RCC 7860 (cell line): ENCODE results near the gene RHOV.
A peak's percentile ranks its signal among the peaks of the same experiment; 100 is the strongest.

Experiments
- DNase-seq: peaks from one replicate; pipeline ENCODE4 v3.0.0-alpha.2; 2015; ENCODE audit warnings: low spot score
- FAIRE-seq: peaks from 2 replicates; lab custom pipeline; 2012; peaks lifted over from hg19 to GRCh38; lab: Jason Lieb, UNC

Gene RHOV

DNA sequence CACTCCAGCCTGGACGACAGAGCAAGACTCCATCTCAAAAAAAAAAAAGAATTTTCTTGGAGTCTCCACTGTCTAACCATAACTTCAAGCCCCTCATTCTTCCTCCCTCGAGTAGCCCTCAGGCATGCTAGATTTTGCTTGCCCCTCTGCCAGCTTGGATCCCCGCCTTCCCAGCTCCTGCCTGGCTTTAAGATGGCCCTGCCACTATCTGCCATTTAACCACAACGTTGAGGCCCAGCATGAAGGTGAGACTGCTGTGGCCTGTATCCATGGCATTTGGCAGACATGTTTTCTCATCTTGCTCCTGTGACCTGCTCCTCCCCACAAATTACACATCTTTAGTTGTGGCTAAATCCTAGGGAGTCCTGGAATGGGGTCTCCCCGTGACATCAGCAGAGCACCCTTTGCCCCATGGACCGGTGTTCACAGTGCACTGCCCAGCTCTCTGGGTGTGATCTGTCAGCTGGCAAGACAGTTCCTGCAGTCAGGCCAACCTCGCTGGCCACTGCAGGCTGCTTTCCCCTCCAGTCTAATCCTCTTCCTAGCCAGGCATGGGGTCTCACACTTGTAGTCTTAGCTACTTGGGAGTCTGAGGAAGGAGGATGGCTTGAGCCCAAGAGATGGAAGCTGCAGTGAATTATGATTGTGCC is 30.6 kb upstream of the RHOV start:
- DNase-seq (no peak), FAIRE-seq (no peak)

DNA sequence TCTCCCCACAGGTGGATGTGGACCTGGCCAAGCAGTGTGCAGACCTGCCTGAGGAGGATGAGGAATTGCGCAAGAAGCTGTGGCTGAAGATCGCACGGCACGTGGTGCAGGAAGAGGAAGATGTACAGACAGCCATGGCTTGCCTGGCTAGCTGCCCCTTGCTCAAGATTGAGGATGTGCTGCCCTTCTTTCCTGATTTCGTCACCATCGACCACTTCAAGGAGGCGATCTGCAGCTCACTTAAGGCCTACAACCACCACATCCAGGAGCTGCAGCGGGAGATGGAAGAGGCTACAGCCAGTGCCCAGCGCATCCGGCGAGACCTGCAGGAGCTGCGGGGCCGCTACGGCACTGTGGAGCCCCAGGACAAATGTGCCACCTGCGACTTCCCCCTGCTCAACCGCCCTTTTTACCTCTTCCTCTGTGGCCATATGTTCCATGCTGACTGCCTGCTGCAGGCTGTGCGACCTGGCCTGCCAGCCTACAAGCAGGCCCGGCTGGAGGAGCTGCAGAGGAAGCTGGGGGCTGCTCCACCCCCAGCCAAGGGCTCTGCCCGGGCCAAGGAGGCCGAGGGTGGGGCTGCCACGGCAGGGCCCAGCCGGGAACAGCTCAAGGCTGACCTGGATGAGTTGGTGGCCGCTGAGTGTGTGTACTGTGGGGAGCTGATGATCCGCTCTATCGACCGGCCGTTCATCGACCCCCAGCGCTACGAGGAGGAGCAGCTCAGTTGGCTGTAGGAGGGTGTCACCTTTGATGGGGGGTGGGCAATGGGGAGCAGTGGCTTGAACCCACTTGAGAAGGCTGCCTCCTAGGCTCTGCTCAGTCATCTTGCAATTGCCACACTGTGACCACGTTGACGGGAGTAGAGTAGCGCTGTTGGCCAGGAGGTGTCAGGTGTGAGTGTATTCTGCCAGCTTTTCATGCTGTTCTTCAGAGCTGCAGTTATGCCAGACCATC is 28.8 kb upstream of the RHOV start:
- no peak for FAIRE-seq
- no peak for DNase-seq

DNA sequence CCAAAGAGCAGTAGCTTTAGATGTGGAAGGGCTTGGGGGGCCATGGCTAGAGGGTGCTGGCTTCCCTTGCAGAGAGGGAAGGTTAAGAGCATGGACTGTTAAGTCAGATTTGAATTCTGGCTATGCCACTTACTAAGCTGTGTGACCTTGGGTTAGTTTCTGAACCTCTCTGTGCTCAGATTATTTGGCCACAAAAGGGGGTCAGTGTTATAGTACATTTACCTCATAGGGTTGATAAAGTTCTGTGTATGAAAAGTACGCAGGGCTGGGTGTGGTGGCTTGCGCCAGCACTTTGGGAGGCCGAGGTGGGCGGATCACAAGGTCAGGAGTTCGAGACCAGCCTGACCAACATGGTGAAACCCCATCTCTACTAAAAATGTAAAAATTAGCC is 27.0 kb upstream of the RHOV start:
- DNase-seq (no peak), FAIRE-seq (no peak)

DNA sequence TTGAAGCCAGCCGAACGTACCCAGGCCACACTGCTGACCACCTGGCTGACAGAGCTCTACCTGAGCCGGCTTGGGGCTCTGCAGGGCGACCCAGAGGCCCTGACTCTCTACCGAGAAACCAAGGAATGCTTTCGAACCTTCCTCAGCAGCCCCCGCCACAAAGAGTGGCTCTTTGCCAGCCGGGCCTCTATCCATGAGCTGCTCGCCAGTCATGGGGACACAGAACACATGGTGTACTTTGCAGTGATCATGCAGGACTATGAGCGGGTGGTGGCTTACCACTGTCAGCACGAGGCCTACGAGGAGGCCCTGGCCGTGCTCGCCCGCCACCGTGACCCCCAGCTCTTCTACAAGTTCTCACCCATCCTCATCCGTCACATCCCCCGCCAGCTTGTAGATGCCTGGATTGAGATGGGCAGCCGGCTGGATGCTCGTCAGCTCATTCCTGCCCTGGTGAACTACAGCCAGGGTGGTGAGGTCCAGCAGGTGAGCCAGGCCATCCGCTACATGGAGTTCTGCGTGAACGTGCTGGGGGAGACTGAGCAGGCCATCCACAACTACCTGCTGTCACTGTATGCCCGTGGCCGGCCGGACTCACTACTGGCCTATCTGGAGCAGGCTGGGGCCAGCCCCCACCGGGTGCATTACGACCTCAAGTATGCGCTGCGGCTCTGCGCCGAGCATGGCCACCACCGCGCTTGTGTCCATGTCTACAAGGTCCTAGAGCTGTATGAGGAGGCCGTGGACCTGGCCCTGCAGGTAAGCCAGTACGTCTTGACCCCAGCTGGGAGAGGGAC is 26.4 kb upstream of the RHOV start:
- no peak for FAIRE-seq
- DNase-seq = no peak

- DNase-seq (no peak), FAIRE-seq (no peak)
These were observed 25.6 kb upstream of the RHOV start for GRCh38 chr15:40899536-40900207.

- no peak for FAIRE-seq
- peak; percentile 67 for DNase-seq
These were observed 20.8 kb upstream of the RHOV start for GRCh38 chr15:40894681-40895448.

- FAIRE-seq = peak; percentile 65
- DNase-seq = peak; percentile 90
These were observed 20.0 kb upstream of the RHOV start, which contains the start of gene VPS18 for GRCh38 chr15:40893733-40894680. TSS of gene VPS18 (plus strand) at chr15:40894450. CDS start at chr15:40894769, 319 bp downstream.

GRCh38 chr15:40893019-40893670 is 19.1 kb upstream of the RHOV start:
- DNase-seq (no peak), FAIRE-seq (no peak)

- DNase-seq (no peak), FAIRE-seq (no peak)
These were observed 18.5 kb upstream of the RHOV start for GRCh38 chr15:40892447-40893012.

- DNase-seq (peak; percentile 22), FAIRE-seq (no peak)
These were observed 17.9 kb upstream of the RHOV start for GRCh38 chr15:40891810-40892446.

GRCh38 chr15:40891138-40891537 is 17.1 kb upstream of the RHOV start:
- no peak for FAIRE-seq
- DNase-seq = no peak

DNA sequence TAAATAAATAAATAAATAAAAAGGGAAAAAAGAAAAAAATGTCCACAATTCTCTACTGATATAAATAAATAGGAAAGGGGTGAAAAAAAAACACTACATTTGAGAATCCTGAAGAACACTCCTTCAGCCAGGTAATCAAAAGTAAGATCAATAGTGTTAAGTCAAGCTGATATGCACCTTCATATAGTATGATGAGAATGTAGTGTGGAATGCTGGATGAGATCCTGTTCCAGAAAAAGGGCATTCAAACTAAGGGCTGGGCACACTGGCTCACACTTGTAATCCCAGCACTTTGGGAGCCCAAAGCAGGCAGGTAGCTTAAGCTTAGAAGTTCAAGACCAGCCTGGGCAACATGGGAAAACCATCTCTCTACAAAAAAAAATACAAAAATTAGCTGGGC is 15.1 kb upstream of the RHOV start:
- FAIRE-seq (no peak), DNase-seq (no peak)

- FAIRE-seq (no peak), DNase-seq (no peak)
These were observed 12.6 kb upstream of the RHOV start for GRCh38 chr15:40886586-40886985.

GRCh38 chr15:40881351-40881750 is 7.3 kb upstream of the RHOV start:
- DNase-seq (no peak), FAIRE-seq (no peak)

DNA sequence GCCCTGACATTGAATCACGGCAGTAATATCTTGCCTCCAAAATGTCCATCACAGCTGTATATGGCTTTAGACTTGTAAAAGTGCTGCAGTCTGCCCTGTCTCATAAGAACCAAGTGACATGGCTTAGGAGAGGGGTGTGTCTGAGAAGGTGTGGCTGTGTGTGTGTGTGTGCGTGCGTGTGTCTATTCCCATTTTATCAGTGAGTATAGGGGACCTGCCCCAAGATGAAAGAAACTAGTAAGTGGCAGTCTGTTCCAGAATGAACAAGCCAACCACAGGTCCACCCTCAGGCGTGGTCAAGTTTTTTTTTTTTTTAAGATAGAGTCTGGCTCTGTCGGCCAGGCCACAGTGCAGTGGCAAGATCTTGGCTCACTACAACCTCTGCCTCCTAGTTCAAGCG is 5.6 kb upstream of the RHOV start:
- DNase-seq (no peak), FAIRE-seq (no peak)

DNA sequence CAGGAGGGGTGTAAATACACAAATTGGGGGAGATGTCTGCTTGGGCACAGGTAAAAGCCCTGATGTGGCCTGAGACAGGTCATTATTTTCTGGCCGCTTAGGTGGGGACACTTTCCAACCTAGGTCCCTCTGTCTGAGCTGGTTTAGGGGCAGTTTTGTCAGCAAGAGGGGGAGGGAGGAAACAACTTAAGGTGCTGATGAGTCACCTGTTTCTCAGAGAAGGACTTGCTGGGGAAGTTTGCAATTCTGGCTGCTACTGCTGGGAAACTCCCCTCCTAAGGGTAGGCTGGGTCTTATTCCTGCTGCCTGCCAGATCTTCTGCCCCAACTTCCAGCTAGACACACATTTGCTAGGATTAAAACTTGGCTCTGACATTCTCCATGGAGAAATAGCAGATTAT is 4.8 kb upstream of the RHOV start:
- FAIRE-seq (no peak), DNase-seq (peak; percentile 55)

- DNase-seq (no peak), FAIRE-seq (no peak)
These were observed 3.7 kb upstream of the RHOV start for GRCh38 chr15:40877694-40878093.
